Measurements from ENCODE around the gene PTGES3L. TPM values are rescaled to one million over a fixed set of nuclear protein-coding genes. Genes with fewer than 3 reads are reported as not detected.

PTGES3L gene
- total and polyA plus RNA-seq, 2 of the 13 experiments (the other 11 are each of a cell fraction or from before 2014, with no cell fraction given): 1.2 to 2.9 TPM

- Histone ChIP-seq H3K4me1 (ENCODE audit: insufficient read depth, low read length) (peaks cover 48% of the 10 kb centered on the region), H3K36me3 (replicated peaks in 1 of 2; ENCODE audit: control insufficient read depth in 1 of 2, insufficient read depth in 2 of 2, low read length in 2 of 2) (peaks cover 14 to 33% of the 10 kb centered on the region in 2 experiments), H4K20me1 (ENCODE audit: insufficient read depth, low read length) (peaks cover 23% of the 10 kb centered on the region), H3K27ac (ENCODE audit: extremely low read length, insufficient read depth, low read length) (peak within 1 kb of the TSS; percentile 94), H3K27me3 (ENCODE audit: control insufficient read depth in 1 of 2, insufficient read depth in 2 of 2, low read length in 2 of 2) (no peaks in the 10 kb centered on the region; a peak in 1 of 5 replicates), H3K9me3 (ENCODE audit: low read length) (no peaks in the 10 kb centered on the region), H3K4me3 (replicated peaks in 1 of 3; ENCODE audit: insufficient read depth in 1 of 3, low read depth in 2 of 3, low read length in 3 of 3) (peak within 1 kb of the TSS; percentile 81 to 95 (median 92)), H3K4me2 (ENCODE audit: low read depth, low read length) (peak within 1 kb of the TSS; percentile 99), H3K79me2 (ENCODE audit: insufficient read depth, low read length) (peaks cover 21% of the 10 kb centered on the region), H2AFZ (ENCODE audit: low read length) (peak within 1 kb of the TSS; percentile 7), H3K9ac (ENCODE audit: insufficient read depth, low read depth, low read length) (peak within 1 kb of the TSS; percentile 99)
- BruUV-seq (replicated peaks): TSS peak; percentile 81
- under 1% methylated on average over 40 of the region's 49 CpGs for WGBS (ENCODE audit: low lambda C conversion rate)
- in situ Hi-C loops (cut with HindIII; ENCODE audit: extremely low pct_ligation_motif_present, low pct_unique_long_range_greater_than_20kb) (no loop called here), intact Hi-C loops (cut with micrococcal nuclease; ENCODE audit: unreplicated experiment) (loop anchor here (2.0 to 5.0 kb wide), 3 partner anchors 17 to 166 kb away; partner anchors contain the start of genes PSME3, PTGES3L and RUNDC1)
- DNase-seq (ENCODE audit: low spot score) (peak; percentile 100), ATAC-seq (peak; percentile 91), FAIRE-seq (peak; percentile 100)
- ChIA-PET POLR2A (interaction anchor here (0.7 to 3.2 kb wide), 61 partner anchors 10 to 1090 kb away, joined by 3 to 162 read pairs (median 6); partner anchors contain the start of genes AARSD1, AOC2, BECN1 and BRCA1), CTCF (ENCODE audit: low intra/inter-chr PET ratio, low total read pairs) (interaction anchor here (1.1 to 1.5 kb wide), 3 partner anchors 18 to 155 kb away, joined by 3 to 6 read pairs (median 3); partner anchors contain the start of gene PTGES3L)
- peak; percentile 69; the same call in 1 of the 2 replicates for TF ChIP-seq BATF2 (CRISPR knock-in tag; IDR thresholded peaks at IDR 0.05)
- TF ChIP-seq ZNF781 (CRISPR knock-in tag; IDR thresholded peaks at IDR 0.05; ENCODE audit: borderline replicate concordance, not compliant biosample characterization): peak; percentile 96
- peak; percentile 29; the same call in 1 of the 2 replicates for TF ChIP-seq GATA4 (IDR thresholded peaks at IDR 0.05; ENCODE audit: borderline replicate concordance, low read depth)
- TF ChIP-seq ELK4 (CRISPR knock-in tag; IDR thresholded peaks at IDR 0.05; ENCODE audit: borderline replicate concordance): no peak
- TF ChIP-seq MNT (IDR thresholded peaks at IDR 0.05): peak; percentile 96
- TF ChIP-seq ZNF598 (CRISPR knock-in tag; IDR thresholded peaks at IDR 0.05; ENCODE audit: borderline replicate concordance): peak; percentile 96; the same call in 1 of the 2 replicates
- TF ChIP-seq ZMYM4 (CRISPR knock-in tag; IDR thresholded peaks at IDR 0.05): peak; percentile 97
- TF ChIP-seq EEA1 (CRISPR knock-in tag; IDR thresholded peaks at IDR 0.05; ENCODE audit: borderline replicate concordance): peak; percentile 69; the same call in 1 of the 2 replicates
Observed at GRCh38 chr17:42997984-42998938, 18.4 kb upstream of the PTGES3L start, which contains the start of gene RPL27. RPL27 (plus strand) TSS chr17:42998419; CDS start chr17:42998751, 332 bp downstream.

Data from HepG2 (cell line).